Measurements from ENCODE around the gene CEPT1. TPM values are rescaled to one million over a fixed set of nuclear protein-coding genes. Genes with fewer than 3 reads are reported as not detected.
A peak's percentile ranks its signal among the peaks of the same experiment; 100 is the strongest.

The CEPT1 gene
- polyA plus RNA-seq, 3 donors: 20.8 to 44.3 (median 26.9) TPM

DNA sequence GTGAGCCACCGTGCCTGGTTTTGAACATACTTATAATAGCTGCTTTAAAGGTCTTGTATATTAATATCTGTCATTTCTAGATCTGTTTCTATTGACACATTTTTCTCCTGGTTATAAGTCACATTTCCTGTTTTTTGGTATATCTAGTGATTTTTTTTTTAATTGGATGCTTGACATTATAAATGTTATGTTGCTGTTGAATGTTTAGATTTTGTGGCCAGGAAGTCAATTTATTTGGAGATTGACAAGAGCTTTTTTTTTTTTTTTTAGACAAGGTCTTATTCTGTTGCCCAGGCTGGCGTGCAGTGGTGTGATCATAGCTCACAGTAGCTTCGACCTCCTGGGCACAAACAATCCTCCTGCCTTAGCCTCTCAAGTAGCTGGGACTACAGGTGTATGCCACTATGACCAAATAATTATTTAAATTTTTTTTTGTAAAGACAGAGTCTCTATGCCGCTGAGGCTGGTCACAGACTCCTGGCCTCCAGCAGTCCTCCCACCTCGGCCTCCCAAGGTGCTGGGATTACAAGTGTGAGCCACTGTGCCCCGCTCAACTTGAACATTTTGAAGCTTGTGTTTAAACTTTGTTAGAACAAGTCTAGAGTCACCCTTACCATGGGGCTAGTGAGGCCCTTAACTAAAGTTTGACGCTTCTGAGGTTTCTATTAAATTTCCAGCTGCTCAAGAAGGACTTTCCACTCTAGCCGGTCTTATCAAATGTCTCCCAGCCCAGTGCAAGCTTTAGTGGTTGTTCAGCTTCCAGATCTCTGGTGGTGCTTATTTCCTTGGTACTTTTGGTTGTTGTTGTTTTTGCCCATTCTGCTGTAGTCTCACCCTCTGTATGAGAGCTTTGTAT lies 78.9 kb downstream of the CEPT1 start:
- intact Hi-C loops (cut with micrococcal nuclease): no loop called here

DNA sequence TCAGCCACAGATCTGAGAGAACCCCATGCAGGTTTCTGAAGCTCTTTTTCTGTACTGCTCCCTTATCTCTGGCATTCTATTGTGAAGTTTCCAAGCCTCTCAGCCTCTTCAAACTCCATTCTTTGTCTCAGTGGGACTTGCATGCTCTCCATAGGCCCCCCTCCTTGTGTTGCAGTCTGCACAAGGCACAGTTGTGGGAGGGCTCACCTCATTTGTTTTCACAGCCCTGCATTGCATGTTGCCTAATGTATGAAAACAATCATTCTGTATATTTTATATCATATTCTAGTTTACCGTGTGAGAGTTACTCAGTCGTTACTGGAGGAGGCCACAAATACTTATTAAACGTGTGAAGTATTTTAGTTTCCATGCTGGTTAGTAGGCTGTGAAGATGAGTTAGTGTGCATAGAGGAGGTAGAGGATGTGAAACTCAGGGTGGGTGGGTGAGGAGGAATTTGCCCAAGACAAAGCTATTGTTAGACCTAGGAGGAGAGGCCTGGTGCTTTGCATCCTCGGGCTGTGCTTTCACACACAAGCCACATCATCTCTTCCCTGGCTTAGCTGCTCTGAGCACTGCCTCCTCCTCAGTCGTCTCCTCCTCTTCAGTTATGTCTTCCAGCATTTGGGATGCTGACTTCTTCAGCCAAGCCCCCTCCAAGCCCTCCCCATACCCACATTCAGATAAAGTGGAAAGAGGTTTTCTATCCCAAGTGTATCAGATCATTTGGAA lies 79.7 kb downstream of the CEPT1 start:
- Histone ChIP-seq H3K79me2 (ENCODE audit: insufficient read depth, low read length) (no peaks in the 10 kb centered on the region), H3K4me3 (replicated peaks in 1 of 3; ENCODE audit: low read depth in 2 of 3, low read length in 3 of 3) (peak overlapping the region in 1 of 3 experiments; percentile 37), H3K9ac (ENCODE audit: insufficient read depth, low read length, poor library complexity, severe bottlenecking) (no peak overlapping the region), H3K9me3 (replicated peaks in 1 of 2; ENCODE audit: control insufficient read depth in 1 of 2, insufficient read depth in 1 of 2, low read length in 2 of 2) (no peaks in the 10 kb centered on the region), H3K4me2 (replicated peaks; ENCODE audit: extremely low read depth, low read length, poor library complexity, severe bottlenecking) (peak overlapping the region; percentile 39), H3K4me1 (ENCODE audit: control insufficient read depth in 1 of 2, insufficient read depth in 2 of 2, low read length in 2 of 2) (peaks cover 78 to 85% of the 10 kb centered on the region in 2 donors), H3K27ac (ENCODE audit: low read depth in 1 of 2, low read length in 2 of 2) (peak overlapping the region; percentile 64 to 77), H3K36me3 (replicated peaks in 1 of 2; ENCODE audit: control insufficient read depth in 1 of 2, insufficient read depth in 2 of 2, low read length in 2 of 2) (no peaks in the 10 kb centered on the region), H4K20me1 (ENCODE audit: insufficient read depth, low read length) (no peaks in the 10 kb centered on the region), H2AFZ (ENCODE audit: insufficient read depth, low read depth, low read length, poor library complexity, severe bottlenecking) (peak overlapping the region; percentile 2), H3K27me3 (ENCODE audit: control insufficient read depth in 2 of 2, insufficient read depth in 2 of 2, low read length in 2 of 2) (no peaks in the 10 kb centered on the region)
- intact Hi-C loops (cut with micrococcal nuclease): loop anchor here in 1 of 2 donors (2.0 to 10.0 kb wide), 3 partner anchors 13 to 185 kb away; no protein-coding TSS in a partner anchor
- peak overlapping the region in 1 of 2 donors; percentile 82 for H3K4me3 Mint-ChIP-seq
- DNase-seq: peak; percentile 36 to 52 (median 43)
- peak overlapping the region; percentile 81 to 95 (median 86) for H3K27ac Mint-ChIP-seq
- H3K27me3 Mint-ChIP-seq (ENCODE audit: low read depth in 3 of 3): peaks cover 0 to 8% (median 0%) of the 10 kb centered on the region in 3 donors
- WGBS (ENCODE audit: insufficient coverage): 0% methylated on average over 1 of the region's 5 CpGs
- TF ChIP-seq, protein P1, sequence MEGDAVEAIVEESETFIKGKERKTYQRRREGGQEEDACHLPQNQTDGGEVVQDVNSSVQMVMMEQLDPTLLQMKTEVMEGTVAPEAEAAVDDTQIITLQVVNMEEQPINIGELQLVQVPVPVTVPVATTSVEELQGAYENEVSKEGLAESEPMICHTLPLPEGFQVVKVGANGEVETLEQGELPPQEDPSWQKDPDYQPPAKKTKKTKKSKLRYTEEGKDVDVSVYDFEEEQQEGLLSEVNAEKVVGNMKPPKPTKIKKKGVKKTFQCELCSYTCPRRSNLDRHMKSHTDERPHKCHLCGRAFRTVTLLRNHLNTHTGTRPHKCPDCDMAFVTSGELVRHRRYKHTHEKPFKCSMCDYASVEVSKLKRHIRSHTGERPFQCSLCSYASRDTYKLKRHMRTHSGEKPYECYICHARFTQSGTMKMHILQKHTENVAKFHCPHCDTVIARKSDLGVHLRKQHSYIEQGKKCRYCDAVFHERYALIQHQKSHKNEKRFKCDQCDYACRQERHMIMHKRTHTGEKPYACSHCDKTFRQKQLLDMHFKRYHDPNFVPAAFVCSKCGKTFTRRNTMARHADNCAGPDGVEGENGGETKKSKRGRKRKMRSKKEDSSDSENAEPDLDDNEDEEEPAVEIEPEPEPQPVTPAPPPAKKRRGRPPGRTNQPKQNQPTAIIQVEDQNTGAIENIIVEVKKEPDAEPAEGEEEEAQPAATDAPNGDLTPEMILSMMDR (IDR thresholded peaks at IDR 0.05): no peak
- H3K4me1 Mint-ChIP-seq: peaks cover 83% of the 10 kb centered on the region
- H3K36me3 Mint-ChIP-seq: no peaks in the 10 kb centered on the region
- H3K9me3 Mint-ChIP-seq: no peaks in the 10 kb centered on the region

More for the DNA sequence above, 78.9 kb downstream of the CEPT1 start:
- Histone ChIP-seq H2AFZ (ENCODE audit: insufficient read depth, low read depth, low read length, poor library complexity, severe bottlenecking) (peak overlapping the region; percentile 2), H3K79me2 (ENCODE audit: insufficient read depth, low read length) (no peaks in the 10 kb centered on the region), H3K4me3 (replicated peaks in 1 of 3; ENCODE audit: low read depth in 2 of 3, low read length in 3 of 3) (no peak overlapping the region), H4K20me1 (ENCODE audit: insufficient read depth, low read length) (no peaks in the 10 kb centered on the region), H3K9me3 (replicated peaks in 1 of 2; ENCODE audit: control insufficient read depth in 1 of 2, insufficient read depth in 1 of 2, low read length in 2 of 2) (no peaks in the 10 kb centered on the region), H3K27me3 (ENCODE audit: control insufficient read depth in 2 of 2, insufficient read depth in 2 of 2, low read length in 2 of 2) (no peaks in the 10 kb centered on the region), H3K36me3 (replicated peaks in 1 of 2; ENCODE audit: control insufficient read depth in 1 of 2, insufficient read depth in 2 of 2, low read length in 2 of 2) (no peaks in the 10 kb centered on the region), H3K27ac (ENCODE audit: low read depth in 1 of 2, low read length in 2 of 2) (peak overlapping the region in 1 of 2 donors; percentile 77), H3K4me1 (ENCODE audit: control insufficient read depth in 1 of 2, insufficient read depth in 2 of 2, low read length in 2 of 2) (peaks cover 86 to 93% of the 10 kb centered on the region in 2 donors), H3K9ac (ENCODE audit: insufficient read depth, low read length, poor library complexity, severe bottlenecking) (no peak overlapping the region), H3K4me2 (replicated peaks; ENCODE audit: extremely low read depth, low read length, poor library complexity, severe bottlenecking) (no peak overlapping the region)
- DNase-seq: no peak
- peak overlapping the region in 4 of 7 donors; percentile 4 to 81 (median 64) for H3K27ac Mint-ChIP-seq
- TF ChIP-seq, protein P1 (IDR thresholded peaks at IDR 0.05): no peak
- H3K36me3 Mint-ChIP-seq: no peaks in the 10 kb centered on the region
- H3K9me3 Mint-ChIP-seq: no peaks in the 10 kb centered on the region
- 100% methylated on average over 2 of the region's 8 CpGs for WGBS (ENCODE audit: insufficient coverage)
- no peak overlapping the region for H3K4me3 Mint-ChIP-seq
- peaks cover 0 to 8% (median 0%) of the 10 kb centered on the region in 3 donors for H3K27me3 Mint-ChIP-seq (ENCODE audit: low read depth in 3 of 3)
- peaks cover 91% of the 10 kb centered on the region for H3K4me1 Mint-ChIP-seq

Measured in CD14-positive monocyte (primary cell).